Measurements from ENCODE around the gene ATMIN. TPM values are rescaled to one million over a fixed set of nuclear protein-coding genes. Genes with fewer than 3 reads are reported as not detected.

ATMIN gene
- total and polyA plus RNA-seq, 2 of the 13 experiments (the other 11 are each of a cell fraction or from before 2014, with no cell fraction given): 34.6 to 60.4 TPM

DNA sequence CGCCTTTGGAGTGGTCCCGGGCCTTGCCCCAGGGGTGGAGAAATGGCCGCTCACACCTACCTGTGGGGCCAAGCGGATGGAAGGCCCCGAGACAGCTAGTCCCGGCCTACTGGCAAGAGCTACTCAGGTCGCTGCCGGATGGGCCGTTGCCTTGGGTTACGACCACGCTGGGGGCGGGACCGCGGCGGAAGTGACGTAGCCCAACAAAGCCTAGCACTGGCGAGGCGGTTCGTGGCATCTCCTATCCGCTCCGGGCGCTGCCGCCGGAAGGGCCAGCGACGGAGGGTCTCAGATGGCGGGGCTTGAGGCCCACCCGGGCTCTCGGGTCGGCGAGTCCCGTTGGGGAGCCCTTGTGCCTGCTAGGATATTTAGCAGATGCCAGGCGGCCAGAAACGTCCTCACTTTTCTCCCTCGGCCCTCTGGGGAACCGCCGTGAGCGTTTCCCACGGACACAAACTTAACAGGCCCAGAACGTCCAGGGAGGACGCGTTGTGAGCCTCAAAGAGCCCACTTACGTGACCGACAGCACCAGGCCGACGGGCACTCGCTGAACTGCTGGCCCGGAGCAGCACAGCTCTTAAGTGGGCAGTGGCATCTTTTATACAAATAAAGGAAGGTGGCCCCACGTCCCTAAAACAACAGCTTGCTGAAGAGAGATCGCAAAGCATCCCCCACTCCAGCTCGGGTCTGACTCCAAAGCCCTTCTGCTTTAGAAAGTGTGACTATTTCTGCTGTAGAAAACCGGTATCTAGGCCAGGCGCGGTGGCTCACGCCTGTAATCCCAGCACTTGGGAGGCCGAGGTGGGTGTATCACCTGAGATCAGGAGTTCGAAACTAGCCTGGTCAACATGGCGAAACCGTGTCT is 41.7 kb downstream of the ATMIN start, which contains the start of gene C16orf46 (continued):
- TF ChIP-seq, protein P1, sequence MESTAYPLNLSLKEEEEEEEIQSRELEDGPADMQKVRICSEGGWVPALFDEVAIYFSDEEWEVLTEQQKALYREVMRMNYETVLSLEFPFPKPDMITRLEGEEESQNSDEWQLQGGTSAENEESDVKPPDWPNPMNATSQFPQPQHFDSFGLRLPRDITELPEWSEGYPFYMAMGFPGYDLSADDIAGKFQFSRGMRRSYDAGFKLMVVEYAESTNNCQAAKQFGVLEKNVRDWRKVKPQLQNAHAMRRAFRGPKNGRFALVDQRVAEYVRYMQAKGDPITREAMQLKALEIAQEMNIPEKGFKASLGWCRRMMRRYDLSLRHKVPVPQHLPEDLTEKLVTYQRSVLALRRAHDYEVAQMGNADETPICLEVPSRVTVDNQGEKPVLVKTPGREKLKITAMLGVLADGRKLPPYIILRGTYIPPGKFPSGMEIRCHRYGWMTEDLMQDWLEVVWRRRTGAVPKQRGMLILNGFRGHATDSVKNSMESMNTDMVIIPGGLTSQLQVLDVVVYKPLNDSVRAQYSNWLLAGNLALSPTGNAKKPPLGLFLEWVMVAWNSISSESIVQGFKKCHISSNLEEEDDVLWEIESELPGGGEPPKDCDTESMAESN (CRISPR knock-in tag; conservative IDR thresholded peaks at IDR 0.05): peak; percentile 71
- TF ChIP-seq POLR2G (IDR thresholded peaks at IDR 0.05; ENCODE audit: low read depth, low read length): peak; percentile 98
- peak; percentile 73 for TF ChIP-seq ERF (CRISPR knock-in tag; IDR thresholded peaks at IDR 0.05)
- TF ChIP-seq RFXAP (CRISPR knock-in tag; IDR thresholded peaks at IDR 0.05; ENCODE audit: borderline replicate concordance): peak; percentile 79; the same call in 1 of the 2 replicates
- TF ChIP-seq, protein P2, sequence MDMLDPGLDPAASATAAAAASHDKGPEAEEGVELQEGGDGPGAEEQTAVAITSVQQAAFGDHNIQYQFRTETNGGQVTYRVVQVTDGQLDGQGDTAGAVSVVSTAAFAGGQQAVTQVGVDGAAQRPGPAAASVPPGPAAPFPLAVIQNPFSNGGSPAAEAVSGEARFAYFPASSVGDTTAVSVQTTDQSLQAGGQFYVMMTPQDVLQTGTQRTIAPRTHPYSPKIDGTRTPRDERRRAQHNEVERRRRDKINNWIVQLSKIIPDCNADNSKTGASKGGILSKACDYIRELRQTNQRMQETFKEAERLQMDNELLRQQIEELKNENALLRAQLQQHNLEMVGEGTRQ (IDR thresholded peaks at IDR 0.05; ENCODE audit: low read depth, low read length): no peak
- TF ChIP-seq, protein P2 (CRISPR knock-in tag; IDR thresholded peaks at IDR 0.05; ENCODE audit: borderline replicate concordance): no peak
- no peak for TF ChIP-seq HNRNPH1 (optimal IDR thresholded peaks at IDR 0.05; ENCODE audit: low read depth, low read length)
- TF ChIP-seq SALL2 (CRISPR knock-in tag; IDR thresholded peaks at IDR 0.05): peak; percentile 92; the same call in 1 of the 2 replicates
- TF ChIP-seq, protein P3, sequence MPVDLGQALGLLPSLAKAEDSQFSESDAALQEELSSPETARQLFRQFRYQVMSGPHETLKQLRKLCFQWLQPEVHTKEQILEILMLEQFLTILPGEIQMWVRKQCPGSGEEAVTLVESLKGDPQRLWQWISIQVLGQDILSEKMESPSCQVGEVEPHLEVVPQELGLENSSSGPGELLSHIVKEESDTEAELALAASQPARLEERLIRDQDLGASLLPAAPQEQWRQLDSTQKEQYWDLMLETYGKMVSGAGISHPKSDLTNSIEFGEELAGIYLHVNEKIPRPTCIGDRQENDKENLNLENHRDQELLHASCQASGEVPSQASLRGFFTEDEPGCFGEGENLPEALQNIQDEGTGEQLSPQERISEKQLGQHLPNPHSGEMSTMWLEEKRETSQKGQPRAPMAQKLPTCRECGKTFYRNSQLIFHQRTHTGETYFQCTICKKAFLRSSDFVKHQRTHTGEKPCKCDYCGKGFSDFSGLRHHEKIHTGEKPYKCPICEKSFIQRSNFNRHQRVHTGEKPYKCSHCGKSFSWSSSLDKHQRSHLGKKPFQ (CRISPR knock-in tag; IDR thresholded peaks at IDR 0.05; ENCODE audit: insufficient replicate concordance): peak; percentile 72
- TF ChIP-seq ZNF441 (CRISPR knock-in tag; IDR thresholded peaks at IDR 0.05; ENCODE audit: borderline replicate concordance): peak; percentile 84; the same call in 1 of the 2 replicates
- 0 out of 2 replicates have a peak, but pooled peaks have one; percentile 20 for TF ChIP-seq TOPORS (CRISPR knock-in tag; IDR thresholded peaks at IDR 0.05)
- TF ChIP-seq HDAC2 (CRISPR knock-in tag; IDR thresholded peaks at IDR 0.05): peak; percentile 74
- TF ChIP-seq SMARCE1 (IDR thresholded peaks at IDR 0.05; ENCODE audit: borderline replicate concordance): no peak
- peak; percentile 84 for TF ChIP-seq ZNF256 (CRISPR knock-in tag; conservative IDR thresholded peaks at IDR 0.05)
- peak; percentile 47; the same call in 1 of the 2 replicates for TF ChIP-seq MTA1 (CRISPR knock-in tag; IDR thresholded peaks at IDR 0.05; ENCODE audit: borderline replicate concordance)
- TF ChIP-seq TRAFD1 (CRISPR knock-in tag; IDR thresholded peaks at IDR 0.05; ENCODE audit: borderline replicate concordance): no peak; the same call in 1 of the 2 replicates
- peak; percentile 62; the same call in 1 of the 2 replicates for TF ChIP-seq ZBTB43 (CRISPR knock-in tag; conservative IDR thresholded peaks at IDR 0.05)
- no peak for TF ChIP-seq ZFP1 (CRISPR knock-in tag; IDR thresholded peaks at IDR 0.05)
- TF ChIP-seq POGZ (CRISPR knock-in tag; IDR thresholded peaks at IDR 0.05): peak; percentile 40; the same call in 1 of the 2 replicates
